Right renal cortex interstitium (tissue), 3 donors: ENCODE data around the gene SPEN. TPM values are rescaled to one million over a fixed set of nuclear protein-coding genes. Genes with fewer than 3 reads are reported as not detected.

Experiments used
- DNase-seq, 3 donors: peaks; one replicate each; pipeline ENCODE4 v3.0.0-alpha.2; 2013; ENCODE audit warnings: low read depth in 3 of 3, low spot score in 2 of 3
- polyA plus RNA-seq, 3 donors: library from polyadenylated mRNA; unstranded; fragments of 120-200 nt; gene quantifications; one replicate each; pipeline ENCODE4 v1.2.1, GENCODE V29; 2013; ENCODE audit not compliant: insufficient read length in 3 of 3

Gene SPEN
- polyA plus RNA-seq, 3 donors = 50.5 to 59.2 (median 53.1) TPM

DNA sequence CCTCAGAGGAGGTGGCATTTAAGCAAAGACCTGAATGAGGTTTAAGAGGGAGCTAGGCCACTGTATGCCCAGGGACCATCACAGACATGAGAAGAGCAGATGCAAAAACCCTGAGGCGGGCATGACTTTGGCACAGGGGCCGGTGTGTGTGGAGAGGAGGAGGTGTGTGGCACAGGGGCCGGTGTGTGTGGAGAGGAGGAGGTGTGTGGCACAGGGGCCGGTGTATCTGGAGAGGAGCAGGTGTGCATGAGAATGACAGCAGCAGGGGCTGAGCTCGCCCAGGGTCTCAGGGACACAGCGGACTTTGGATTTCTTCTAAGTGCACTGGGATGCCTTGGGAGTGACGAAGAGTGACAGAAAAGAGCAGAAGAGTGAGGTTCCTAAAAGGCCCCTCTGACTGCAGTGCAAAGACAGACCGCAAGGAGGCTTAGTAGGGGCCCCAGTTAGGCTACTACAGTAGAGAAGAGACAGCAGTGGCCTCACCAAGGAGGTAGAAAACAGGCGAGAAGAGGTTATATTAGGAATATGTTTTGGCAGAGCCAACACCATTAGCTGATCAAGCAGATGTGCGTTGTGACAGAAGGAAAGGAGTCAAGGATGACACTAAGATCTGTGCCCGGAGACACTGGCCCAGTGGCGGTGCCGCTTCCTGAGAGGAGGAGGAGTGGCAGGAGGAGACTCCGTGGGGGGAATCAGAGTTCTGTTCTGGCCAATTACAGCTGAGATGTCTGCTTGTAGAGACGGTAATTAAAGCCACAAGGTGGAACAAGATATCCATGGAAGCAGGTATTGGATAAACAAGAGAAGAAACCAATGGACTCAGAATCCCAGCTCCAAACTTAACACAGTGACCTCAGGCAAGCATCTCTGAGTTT is 110.0 kb downstream of the SPEN start:
- DNase-seq = no peak

DNA sequence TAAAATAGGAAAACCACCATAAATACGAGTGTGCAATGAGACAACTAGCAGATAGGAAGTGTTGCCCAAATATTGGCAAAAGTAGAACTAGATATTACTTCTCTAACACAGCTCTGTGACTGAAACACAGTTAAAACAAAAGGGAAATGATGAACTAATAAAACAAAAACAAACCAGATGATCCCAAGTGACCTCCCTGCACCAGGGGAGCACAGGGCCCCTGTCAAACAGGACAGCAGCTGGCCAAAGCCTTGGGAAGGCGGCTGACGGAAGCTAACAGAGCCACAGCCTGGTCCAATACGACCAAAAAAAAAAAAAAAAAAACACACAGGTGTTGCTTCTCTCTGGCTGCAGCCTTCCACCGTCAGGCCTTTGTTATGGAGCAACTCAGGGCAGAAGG is 110.6 kb downstream of the SPEN start:
- no peak for DNase-seq

DNA sequence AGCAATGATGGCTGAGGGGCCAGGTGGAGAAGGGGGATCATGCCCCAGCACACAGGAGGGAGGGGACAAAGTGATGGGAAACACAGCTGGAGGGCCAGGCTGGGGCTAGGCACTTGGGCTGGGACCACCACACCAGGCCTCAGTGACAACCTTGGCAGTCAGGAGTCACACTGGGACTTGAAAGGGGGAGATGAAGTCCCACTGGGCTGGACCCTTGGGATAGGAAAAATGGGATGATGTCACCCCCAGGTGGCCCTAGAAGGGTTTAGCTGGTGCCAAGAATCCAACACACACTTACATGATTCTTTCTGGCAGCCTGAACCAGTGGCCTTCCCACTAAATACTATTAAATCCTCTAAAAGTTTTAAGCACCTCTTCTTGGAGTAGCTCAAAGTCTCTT is 111.3 kb downstream of the SPEN start:
- no peak for DNase-seq

DNA sequence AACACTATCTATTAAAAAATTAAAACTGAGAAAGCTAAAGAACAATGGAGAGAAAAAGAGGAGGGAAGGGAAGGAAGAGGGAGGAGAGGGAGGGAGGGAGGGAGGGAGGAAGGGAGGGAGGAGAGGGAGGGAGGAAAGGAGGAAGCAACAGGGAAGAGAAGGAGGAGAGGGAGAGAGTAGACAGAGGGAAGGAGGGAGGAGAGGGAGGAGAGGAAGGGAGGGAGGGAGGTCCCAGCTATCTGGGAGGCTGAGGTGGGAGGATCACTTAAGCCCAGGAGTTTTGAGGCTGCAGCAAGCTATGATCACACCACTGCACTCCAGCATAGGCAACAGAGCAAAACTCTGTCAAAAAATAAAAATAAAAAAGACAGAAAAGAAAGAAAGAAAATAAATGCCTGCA is 111.9 kb downstream of the SPEN start:
- no peak for DNase-seq

DNA sequence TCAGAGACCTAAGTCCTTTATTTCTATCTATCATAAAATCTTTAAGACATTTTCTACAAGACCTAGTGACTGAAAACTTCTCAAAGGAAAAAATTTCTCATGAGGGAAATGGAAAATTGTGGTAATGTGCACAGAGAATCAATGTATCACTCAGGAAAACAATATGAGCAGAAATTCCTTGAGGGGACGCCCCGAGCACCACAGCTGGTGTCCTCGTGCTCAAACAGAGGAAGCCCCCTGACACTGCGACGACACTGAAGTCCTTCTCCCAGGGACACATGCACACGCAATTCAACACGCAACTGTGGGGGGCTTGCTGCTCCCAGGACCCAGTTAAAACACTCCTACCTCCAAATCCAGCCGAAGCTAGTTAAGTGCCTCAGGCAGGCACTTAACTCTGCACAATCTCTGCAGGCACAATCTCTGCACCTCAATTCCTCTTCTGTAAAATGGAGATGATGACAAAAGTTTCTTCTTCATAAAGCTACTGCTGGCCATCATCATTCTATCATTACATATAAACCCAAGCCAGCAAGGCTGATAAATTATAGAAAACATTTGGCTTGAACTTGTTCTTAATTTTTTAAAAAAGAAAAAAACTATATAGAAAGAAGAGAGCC is 112.4 kb downstream of the SPEN start:
- DNase-seq = no peak

DNA sequence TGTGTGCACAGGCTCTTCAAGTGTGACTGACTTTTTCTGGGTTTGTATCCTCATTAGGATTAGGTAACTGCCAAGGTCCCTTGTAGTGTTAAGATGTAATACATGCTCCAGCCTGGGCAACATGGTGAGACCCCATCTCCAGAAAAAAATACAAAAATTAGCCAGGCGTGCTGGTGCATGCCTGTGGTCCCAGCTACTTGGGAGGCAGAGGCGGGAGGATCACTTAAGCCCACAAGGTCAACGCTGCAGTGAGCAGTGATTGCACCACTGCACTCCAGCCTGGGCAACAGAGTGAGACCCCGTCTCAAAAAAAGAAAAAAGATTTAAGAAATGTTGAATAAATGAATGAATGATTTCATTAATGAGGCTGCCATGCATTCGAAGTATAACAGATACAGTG is 113.3 kb downstream of the SPEN start:
- DNase-seq = no peak

DNA sequence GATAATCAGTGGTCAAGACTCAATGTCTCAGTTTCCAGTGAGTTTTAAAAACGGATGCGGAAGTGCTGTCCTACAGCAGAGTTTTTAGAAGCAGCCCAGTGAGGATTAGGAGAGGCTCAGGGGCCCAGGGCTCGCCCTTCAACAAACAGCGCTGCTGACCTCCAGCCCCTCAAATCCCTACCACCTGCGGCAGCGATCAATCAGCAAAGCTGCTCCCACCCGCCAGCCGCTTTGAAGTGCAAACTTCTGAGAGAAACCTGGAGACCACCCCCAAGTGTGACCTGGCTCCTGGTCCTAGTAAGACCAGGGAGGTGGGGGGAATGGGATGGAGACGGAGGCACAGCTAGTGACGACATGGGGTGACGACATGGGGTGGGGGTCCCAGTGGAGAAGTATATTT is 114.0 kb downstream of the SPEN start:
- no peak for DNase-seq

DNA sequence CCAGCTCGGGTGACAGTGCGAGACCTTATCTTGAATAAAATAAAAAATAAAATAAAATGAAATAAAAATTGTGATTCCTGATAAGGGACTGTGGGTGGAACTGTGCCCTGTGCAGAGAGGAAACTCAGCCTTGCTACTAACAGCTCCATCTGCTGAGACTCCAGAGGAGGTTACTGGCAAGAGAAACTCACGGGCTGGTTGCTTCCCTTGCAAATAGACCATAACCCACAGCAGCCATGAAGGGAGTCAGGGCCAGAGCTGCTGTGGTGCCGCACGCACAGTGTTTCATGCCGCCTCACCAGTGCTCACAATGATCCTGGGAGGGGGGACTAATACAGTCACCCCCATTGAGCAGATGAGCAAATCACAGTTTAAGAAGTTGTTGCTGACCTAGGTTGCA is 114.7 kb downstream of the SPEN start:
- DNase-seq = no peak

DNA sequence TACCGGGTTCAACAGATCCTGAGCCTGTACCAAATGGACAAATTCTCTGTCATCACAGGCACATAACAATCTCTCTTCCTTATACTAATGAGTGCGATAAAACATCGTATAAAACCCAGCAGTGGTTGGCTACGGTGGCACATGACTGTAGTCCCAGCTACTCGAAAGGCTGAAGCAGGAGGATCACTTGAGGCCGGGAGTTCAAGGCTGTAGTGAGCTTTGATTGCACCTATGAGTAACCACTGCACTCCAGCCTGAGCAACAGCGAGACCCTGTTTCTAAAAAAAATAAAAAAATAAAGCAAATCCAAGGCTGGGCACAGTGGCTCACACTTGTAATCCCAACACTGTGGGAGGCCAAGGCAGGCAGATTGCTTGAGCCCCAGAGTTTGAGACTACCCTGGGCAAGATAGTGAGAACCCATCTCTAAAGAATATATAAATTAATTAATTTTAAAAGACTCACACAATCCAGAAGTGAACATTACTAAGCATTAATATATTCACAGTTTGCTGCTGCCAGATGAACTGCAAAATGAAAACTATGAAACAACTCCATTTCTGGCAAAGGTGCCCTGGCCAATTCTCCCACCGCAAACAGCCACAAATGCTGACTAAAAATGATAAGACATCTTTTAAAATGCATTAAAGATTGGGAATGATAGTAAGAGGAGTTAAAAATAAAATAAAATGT is 115.3 kb downstream of the SPEN start:
- no peak for DNase-seq

DNA sequence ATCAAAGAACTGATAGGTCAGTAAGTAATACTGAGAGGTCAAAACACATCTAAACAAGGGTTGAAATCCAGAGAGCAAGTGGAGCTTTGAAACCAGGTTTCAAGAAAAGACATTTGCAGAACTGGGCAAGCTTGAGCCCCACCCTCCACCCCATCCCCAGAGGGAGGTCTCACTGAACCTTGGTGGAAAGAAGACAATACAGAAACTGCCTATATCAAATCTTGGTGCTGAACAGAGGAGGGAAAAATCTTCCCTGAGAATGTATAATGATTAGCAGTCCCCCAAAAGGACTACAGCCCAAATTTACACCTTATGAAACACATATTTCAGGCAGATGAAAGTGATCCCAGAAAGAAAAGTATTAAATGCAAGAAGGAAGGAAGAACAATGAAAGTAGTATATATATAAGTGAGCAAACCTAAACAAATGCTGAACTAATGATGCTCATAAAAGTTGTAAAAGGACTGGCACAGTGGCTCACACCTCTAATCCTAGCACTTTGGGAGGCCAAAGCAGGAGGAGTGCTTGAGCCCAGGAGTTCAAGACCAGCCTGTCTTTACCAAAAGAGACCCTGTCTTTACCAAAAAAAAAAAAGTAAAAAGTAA is 116.0 kb downstream of the SPEN start:
- no peak for DNase-seq

DNA sequence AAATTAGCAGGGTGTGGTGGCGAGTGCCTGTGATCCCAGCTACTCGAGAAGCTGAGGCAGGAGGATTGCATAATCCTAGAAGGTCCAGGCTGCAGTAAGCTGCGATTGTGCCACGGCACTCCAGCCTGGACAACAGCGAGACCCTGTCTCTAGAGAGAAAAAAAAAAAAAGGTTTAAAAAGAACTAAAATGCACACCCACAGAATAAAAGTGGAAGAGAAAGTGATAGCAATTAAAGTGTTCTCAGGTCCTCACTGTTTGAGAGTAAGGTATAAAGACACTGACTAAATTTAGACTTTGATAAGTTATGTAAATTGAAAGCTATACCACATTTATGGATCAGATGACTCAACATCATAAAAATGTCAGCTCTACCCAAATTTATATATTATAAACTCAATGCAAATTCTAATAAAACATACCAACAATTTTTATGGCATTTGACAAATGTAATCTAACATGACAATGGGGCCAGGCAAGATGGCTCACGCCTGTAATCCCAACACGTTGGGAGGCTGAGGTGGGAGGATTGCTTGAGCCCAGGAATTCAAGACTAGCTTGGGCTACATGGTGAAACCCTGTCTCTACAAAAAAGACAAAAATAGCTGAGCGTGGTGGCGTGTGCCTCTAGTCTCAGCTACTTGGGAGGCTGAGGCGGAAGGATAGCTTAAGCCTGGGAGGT is 116.6 kb downstream of the SPEN start:
- no peak for DNase-seq

DNA sequence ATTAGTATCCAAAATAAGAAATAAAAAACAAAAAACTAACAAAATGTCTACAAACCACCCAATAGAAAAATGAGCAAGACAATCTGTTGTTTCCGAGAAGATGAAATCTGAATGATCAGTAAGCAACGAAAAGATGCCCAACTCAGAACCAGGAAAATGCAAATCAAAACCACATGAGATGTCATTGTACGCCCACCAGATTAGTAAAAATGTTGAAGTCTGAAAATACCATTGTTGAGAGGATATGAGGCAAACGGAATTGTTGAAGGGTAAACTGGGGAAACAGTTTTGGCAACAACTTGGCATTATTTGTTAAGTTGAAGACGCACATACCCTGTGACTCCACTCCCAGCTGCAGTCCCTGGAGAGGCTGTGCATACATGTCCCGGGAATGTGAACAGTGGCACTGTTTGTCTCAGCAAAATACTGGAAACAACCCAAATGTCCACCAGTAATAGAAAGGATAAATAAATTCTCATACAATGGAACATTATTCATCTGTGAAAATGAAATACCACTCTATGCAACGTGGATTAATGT is 117.8 kb downstream of the SPEN start:
- no peak for DNase-seq

DNA sequence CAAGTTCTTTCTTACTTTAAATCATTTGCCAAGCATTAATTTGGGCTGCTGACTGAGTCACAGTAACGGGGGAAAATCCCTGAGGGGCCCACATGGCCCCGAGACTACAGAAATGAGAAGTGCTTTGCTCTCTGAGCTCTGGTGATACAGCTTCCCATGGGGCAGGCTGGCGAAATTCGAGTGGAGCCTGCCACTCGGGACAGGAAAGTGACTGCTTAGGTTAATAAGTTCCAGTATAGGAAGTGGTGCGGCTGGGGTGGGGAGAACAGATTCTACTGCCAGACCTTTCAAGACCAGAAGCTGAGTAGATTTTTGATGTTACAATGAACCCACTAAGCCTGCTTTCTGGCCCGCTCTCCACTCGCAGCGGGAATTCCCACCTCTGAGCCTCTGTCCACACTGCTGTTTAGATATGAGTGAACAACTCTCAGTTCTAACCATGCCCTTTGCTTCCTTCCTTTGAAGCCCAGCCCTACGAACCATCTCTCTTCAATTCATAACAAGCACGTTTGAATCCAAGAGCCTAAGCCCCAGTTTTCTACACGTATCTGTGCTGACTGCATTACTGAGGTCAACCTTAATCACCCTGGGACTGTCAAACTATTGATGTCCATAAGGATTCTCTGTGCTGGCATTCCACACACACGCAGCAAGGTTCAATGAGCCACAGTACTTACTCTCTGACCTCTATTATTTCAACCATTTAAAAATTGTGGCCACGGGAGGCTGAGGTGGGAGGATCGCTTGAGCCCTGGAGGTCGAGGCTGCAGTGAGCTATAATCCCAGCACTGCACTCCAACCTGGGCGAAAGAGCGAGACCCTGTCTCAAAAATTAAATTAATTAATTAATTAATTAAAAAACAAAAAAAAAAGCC is 118.8 kb downstream of the SPEN start:
- no peak for DNase-seq

DNA sequence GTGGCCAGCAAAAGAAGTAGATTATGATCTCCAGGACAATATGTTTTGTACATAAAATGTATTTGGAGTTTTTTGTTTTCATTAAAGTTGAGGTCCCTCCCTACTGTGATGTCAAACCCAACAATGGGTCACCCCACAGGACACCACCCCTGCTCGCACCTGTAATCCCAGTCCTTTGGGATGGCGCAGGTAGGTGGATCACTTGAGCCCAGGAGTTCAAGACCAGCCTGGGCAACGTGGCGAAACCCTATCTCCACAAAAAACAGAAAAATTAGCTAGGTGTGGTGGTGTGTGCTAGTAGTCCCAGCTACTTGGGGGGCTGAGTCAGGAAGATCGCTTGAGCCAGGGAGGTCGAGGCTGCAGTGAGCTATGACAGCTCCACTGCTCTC is 119.4 kb downstream of the SPEN start:
- DNase-seq = no peak

DNA sequence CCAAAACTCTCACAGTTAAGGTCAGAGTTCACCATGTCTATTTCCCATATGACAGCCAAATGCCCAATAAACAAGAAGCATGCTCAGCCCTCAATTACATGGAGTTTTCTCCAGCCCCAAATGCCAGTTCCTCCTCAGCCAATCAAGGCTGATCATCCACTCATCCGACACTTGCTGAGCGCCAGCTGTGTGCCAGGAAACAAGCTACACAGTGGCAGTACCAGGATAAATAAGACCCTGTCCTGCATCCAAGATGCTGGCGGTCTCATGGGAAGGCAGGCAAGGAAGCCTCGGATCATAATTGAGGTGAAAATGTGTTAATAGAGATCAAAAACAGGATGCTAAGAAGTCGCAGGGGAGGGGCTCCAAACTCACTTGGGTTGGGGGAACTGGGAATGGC is 120.7 kb downstream of the SPEN start:
- no peak for DNase-seq

DNA sequence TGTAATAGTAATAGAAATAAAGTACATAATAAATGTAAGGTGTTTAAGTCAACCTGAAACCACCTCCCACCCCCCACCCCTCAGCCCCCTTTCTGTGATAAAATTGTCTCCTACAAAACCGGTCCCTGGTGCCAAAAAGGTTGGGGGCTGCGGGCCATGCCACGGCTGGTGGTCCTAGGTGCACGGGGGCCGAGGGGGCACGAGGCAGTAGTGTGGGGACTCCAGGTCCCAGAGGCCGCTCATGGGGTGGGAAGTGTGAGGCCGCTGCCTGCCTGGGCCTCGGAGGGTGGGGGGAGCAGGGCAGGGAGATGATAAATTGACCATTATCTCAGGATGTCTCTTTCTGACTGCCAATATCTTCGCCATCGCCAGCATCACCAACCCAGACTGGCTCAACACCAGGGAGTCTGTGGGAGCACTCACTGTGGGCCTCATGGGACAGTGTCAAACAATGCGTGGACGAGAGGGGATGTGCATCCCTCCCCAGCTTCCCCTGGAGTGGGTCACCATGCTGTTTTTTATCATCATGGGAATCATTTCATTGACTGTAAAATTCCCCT is 121.9 kb downstream of the SPEN start:
- DNase-seq = no peak

DNA sequence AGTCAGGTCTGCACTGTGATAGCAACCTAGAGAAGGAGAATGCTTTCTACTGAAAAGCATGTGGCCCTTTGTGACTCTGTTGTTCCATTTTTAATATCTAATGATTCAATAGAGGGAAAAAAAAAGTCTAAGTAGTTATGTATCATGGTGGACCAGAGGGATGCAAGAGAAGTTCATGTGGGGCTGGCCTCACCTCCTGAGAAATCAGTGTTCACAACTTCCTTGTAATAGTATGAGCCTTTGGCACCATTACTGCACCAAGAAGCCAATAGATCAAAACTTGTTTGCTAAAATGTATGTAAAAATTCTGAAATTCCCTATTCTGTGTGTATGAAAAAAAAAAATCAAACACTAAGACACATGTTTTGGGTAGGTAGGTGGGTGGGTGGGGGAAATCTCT is 123.4 kb downstream of the SPEN start:
- no peak for DNase-seq

DNA sequence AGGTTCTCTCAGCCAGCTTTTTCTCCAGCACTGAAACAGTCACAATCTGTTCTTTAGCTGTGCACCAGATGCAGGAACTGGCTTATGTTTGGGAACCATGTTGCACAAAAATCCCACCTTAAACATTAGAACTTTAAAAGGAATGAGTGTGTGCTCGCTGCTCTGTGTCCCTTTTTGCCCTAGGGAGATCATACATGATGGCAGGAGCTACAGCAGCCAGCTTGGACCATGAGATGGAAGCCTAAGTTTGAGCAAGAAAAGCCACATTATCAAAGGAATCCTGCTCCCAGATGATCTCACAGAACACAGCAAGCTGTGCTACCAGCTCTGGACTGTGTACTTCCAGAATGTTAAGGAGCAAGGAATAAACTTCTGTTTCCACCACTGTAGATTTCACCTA is 124.9 kb downstream of the SPEN start:
- no peak for DNase-seq

DNA sequence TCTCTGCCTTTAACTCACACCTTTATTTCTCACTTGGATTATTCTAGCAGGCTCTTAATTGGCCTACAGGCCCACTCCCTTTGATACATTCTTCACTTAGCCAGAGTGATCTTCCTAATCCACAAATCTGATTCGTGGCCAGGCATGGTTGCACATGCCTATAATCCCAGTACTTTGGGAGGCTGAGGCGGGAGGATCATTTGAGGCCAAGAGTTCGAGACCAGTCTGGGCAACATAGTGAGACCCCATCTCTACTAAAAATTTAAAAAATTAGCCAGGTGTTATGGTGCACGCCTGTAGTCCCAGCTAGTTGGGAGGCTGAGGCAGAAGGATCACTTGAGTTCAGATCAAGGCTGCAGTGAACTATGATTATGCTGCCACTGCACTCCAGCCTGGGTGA is 126.3 kb downstream of the SPEN start:
- no peak for DNase-seq
